ENCODE data around the gene TSFM. TPM values are rescaled to one million over a fixed set of nuclear protein-coding genes. Genes with fewer than 3 reads are reported as not detected.

The TSFM gene
- total and polyA plus RNA-seq, 7 donors, result 31.5 to 74.3 (median 52.1) TPM

DNA sequence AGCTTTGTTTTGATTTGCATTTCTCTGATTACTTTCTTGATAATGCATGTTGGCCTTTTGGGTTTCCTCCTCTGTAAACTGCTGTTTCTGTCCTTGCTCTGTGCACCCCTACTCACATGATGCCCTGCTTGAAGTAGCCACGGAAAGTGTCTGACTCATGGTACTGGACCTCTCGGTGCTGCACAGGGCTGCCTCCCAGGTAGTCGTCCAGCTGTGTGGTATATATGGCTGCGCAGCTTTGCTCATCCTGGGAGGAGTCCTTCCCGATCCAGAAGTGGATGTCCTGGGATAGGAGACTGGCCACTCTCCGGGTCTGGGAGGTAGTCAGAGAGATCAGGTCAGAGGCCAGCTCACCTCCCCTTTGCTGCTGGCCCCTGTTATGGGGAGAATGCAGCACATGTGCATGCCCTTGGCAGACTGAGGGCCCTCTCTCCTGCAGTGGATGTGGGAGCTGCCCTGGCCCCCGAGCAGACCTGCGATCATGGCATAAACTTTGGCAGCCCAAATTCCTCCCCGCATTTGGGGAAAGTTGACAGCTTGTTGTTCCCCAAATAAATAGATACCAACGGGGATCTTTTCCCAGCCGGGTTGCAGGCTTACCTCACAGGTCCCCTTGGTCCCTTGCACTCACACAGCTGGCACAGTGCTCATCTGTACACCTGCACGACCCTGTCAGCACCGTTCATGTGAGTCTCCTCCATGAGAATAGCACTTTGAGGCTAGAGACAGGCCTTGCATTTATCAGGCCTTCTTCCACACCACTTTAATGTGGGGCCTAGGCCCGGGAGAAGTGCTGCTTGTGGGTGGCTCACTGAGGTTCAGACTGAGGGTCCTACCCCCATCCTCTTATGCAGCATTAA, 30.8 kb downstream of the TSFM start:
- DNase-seq (no peak), ATAC-seq (no peak)
- Histone ChIP-seq H3K4me1 (peaks cover 24% of the 10 kb centered on the region), H3K27ac (no peak overlapping the region), H3K27me3 (ENCODE audit: insufficient read depth in 3 of 3, low read length in 2 of 3) (no peaks in the 10 kb centered on the region), H3K9me3 (no peaks in the 10 kb centered on the region), H3K36me3 (ENCODE audit: insufficient read depth in 1 of 2, low read depth in 1 of 2) (peaks cover 0 to 58% of the 10 kb centered on the region in 2 donors), H3K4me3 (no peak overlapping the region)
- WGBS, 3 donors, result 77 to 82% (median 78%) methylated on average over 14 of the region's 14 CpGs
- intact Hi-C loops (cut with DNase I), result no loop called here
- TF ChIP-seq, protein P1, sequence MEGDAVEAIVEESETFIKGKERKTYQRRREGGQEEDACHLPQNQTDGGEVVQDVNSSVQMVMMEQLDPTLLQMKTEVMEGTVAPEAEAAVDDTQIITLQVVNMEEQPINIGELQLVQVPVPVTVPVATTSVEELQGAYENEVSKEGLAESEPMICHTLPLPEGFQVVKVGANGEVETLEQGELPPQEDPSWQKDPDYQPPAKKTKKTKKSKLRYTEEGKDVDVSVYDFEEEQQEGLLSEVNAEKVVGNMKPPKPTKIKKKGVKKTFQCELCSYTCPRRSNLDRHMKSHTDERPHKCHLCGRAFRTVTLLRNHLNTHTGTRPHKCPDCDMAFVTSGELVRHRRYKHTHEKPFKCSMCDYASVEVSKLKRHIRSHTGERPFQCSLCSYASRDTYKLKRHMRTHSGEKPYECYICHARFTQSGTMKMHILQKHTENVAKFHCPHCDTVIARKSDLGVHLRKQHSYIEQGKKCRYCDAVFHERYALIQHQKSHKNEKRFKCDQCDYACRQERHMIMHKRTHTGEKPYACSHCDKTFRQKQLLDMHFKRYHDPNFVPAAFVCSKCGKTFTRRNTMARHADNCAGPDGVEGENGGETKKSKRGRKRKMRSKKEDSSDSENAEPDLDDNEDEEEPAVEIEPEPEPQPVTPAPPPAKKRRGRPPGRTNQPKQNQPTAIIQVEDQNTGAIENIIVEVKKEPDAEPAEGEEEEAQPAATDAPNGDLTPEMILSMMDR (IDR thresholded peaks at IDR 0.05), result no peak

DNA sequence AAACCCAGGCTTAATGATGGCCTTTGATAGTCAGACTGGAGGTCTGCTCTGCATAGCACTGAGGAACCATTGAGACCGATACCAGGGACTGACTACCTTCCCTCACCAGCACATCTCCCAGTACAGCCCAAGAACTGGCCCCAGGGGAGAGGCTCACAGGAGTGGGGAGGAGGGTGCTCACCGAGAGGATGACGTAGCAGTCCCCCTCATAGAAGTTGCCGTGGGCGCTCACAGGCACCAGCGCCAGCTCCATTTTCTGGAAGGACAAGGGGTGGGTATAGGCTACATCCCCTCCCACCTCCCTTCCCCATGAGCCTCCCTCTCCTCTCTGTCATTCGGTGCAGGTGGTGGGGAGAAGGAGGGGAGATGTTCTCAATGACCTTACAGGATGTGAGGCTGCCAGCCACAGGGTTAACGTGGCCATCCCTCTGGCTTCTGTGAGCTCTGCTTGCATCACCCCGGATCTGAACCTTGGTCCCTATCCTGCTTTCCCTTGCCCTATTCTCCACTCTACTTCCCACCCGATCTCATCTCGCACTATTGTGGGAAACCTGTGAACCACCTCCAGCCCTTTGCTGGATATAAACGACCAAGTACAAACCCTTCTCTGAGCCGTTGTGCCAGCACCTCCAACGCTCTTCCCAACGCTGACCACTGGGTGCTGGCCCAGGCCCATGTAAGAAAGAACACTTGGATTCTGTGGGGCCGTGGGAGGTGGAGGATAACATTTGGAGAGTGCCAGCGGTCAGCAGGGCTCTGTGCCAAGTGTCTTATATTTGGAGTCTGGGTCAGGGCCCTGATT, 31.6 kb downstream of the TSFM start:
- peak; percentile 31 to 67 (median 58) for ATAC-seq
- DNase-seq, result peak; percentile 47 to 64
- Histone ChIP-seq H3K36me3 (ENCODE audit: insufficient read depth in 1 of 2, low read depth in 1 of 2) (peaks cover 0 to 58% of the 10 kb centered on the region in 2 donors), H3K4me1 (peaks cover 24% of the 10 kb centered on the region), H3K4me3 (no peak overlapping the region), H3K27me3 (ENCODE audit: insufficient read depth in 3 of 3, low read length in 2 of 3) (no peaks in the 10 kb centered on the region), H3K27ac (no peak overlapping the region), H3K9me3 (no peaks in the 10 kb centered on the region)
- 46 to 62% (median 47%) methylated on average over 16 to 17 of the region's 17 CpGs for WGBS, 3 donors
- intact Hi-C loops (cut with DNase I), result no loop called here
- TF ChIP-seq, protein P1 (IDR thresholded peaks at IDR 0.05), result no peak

DNA sequence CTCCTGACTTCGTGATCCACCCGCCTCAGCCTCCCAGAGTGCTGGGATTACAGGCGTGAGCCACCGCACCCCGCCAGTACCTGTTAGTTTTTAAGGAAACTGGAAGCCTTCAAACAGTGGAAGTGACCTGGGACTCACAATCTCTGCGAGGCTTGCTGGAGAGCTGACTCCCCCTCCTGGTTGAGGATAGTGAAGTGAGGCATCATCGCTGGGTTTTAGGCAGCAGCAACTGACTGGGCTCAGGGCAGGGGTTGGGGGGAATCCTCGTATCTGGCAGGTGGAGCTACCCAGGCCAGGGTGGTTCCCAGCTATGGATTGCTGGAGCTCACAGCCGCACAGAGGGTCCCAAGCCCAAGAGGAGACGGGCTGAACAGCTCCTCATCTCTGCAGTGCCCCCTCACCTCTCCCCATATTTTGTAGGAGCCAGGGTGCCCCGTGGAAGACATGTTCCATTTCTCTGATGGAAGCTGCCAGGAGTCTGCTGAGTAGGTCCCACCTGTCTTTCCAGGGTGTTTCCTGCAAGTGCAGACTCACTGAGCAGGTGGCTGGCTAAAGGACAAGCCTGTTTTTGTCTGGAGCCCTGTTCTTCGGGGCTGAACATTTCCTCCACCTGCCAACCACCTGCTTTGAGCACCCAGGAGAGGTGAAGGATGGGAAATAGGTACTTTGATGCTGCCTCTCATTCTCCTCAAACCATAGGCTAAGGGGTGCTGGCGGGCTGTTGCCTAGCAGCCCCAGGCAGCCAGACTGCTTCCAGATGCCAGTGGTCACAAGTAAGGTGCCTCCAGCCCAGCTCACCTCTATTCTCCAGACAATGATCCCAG, 32.8 kb downstream of the TSFM start:
- TF ChIP-seq, protein P1 (IDR thresholded peaks at IDR 0.05), result no peak
- ATAC-seq (peak in 2 of 4 donors; percentile 5 to 11), DNase-seq (no peak)
- H3K4me1 ChIP-seq, result peaks cover 24% of the 10 kb centered on the region
- H3K4me3 ChIP-seq, result no peak overlapping the region
- peak overlapping the region; percentile 38 for H3K27ac ChIP-seq
- WGBS, 3 donors, result 68 to 80% (median 68%) methylated on average over 13 of the region's 13 CpGs
- intact Hi-C loops (cut with DNase I), result no loop called here
- H3K36me3 ChIP-seq (ENCODE audit: insufficient read depth in 1 of 2, low read depth in 1 of 2), result peaks cover 0 to 58% of the 10 kb centered on the region in 2 donors
- no peaks in the 10 kb centered on the region for H3K27me3 ChIP-seq (ENCODE audit: insufficient read depth in 3 of 3, low read length in 2 of 3)
- no peaks in the 10 kb centered on the region for H3K9me3 ChIP-seq

DNA sequence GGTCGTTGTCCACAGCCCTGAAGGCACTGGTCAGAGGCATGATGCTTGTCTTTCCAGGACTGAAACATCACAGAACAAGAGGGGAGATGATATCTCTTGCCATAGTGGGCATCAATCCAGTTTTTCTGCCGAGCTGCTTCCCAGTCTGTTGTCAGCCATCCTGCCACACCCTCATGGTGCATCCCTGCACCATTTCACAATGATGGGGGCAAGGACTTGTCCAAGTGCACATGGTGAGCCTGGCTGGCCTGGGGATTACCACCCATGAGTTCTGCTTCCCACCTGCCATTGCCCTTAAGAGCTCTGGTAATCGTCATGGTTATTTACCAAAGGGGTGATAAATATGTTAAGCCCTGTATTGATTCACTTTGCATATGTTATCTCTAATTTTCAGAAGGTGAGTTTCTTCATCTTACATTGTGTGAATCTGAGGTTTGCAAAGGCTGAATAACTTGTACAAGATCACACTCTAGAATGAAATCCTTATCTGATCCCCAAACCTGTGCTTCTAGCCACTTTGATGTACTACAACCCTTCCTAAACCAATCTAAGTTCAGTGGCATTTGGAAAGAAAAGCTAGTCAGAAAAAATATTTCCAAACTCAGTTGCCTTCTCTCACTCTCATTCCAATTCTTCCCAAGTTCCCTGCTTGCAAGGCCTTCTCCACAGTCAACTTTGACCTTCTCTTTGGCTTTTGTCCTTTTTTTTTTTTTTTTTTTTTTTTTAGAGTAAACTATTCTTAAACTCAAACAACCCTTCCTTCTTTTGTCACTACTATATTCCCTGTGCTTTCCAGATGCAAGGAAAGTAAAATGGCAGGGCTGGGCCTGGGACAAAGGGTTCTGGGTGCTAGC, 33.6 kb downstream of the TSFM start:
- WGBS, 3 donors, result 41 to 58% (median 44%) methylated on average over 3 of the region's 3 CpGs
- DNase-seq, result no peak
- Histone ChIP-seq H3K4me1 (peaks cover 24% of the 10 kb centered on the region), H3K27ac (peak overlapping the region; percentile 54), H3K36me3 (ENCODE audit: insufficient read depth in 1 of 2, low read depth in 1 of 2) (peaks cover 0 to 58% of the 10 kb centered on the region in 2 donors), H3K9me3 (no peaks in the 10 kb centered on the region), H3K27me3 (ENCODE audit: insufficient read depth in 3 of 3, low read length in 2 of 3) (no peaks in the 10 kb centered on the region), H3K4me3 (no peak overlapping the region)
- intact Hi-C loops (cut with DNase I), result no loop called here
- peak in 1 of 4 donors; percentile 18 for ATAC-seq
- TF ChIP-seq, protein P1 (IDR thresholded peaks at IDR 0.05), result no peak
